A673 (cell line): ENCODE data around the gene C1QTNF5. TPM values are rescaled to one million over a fixed set of nuclear protein-coding genes. Genes with fewer than 3 reads are reported as not detected.

Experiments
- BruUV-seq: library from RNA; stranded (reverse); fragments of 400-500 nt; replicated peaks from 2 replicates; lab custom pipeline; 2021; lab: Mats Ljungman, UMichigan
- CTCF ChIA-PET: fragments of 300-600 bp; sonication (Branson Sonifier 250); formaldehyde crosslinking; loops from one replicate; lab custom pipeline; 2022; ENCODE audit warnings: antibody characterized with exemption; lab: Charles Lee
- POLR2A ChIA-PET: fragments of 300-600 bp; sonication (Branson Sonifier 250); formaldehyde crosslinking; loops from one replicate; lab custom pipeline; 2022; ENCODE audit warnings: antibody characterized with exemption; ENCODE audit not compliant: low non-redundant PET; lab: Charles Lee
- DNase-seq: peaks from one replicate; pipeline ENCODE4 v3.0.0-alpha.2; 2015; ENCODE audit warnings: low spot score
- H3K27ac ChIP-seq: fragments of 200-600 bp; sonication (generic); 2 replicates; pipeline ENCODE4 v1.5.1; 2016; ENCODE audit warnings: mixed run types, low read depth, mild to moderate bottlenecking, mixed read lengths, antibody characterized with exemption, low read length; ENCODE audit not compliant: poor library complexity, severe bottlenecking
- H3K27me3 ChIP-seq: fragments of 200-600 bp; sonication (generic); replicated peaks from 2 replicates; pipeline ENCODE4 v1.6.1; 2017; ENCODE audit warnings: mixed run types, low read depth, mild to moderate bottlenecking, mixed read lengths, antibody characterized with exemption, low read length; ENCODE audit not compliant: insufficient read depth, poor library complexity
- H3K36me3 ChIP-seq: fragments of 200-600 bp; sonication (generic); 2 replicates; pipeline ENCODE4 v1.6.1; 2016; ENCODE audit warnings: mixed run types, mild to moderate bottlenecking, mixed read lengths, antibody characterized with exemption, low read length; ENCODE audit not compliant: insufficient read depth, poor library complexity, severe bottlenecking
- H3K4me1 ChIP-seq: fragments of 200-600 bp; sonication (generic); 2 replicates; pipeline ENCODE4 v1.6.1; 2017; ENCODE audit warnings: mixed run types, mild to moderate bottlenecking, mixed read lengths, antibody characterized with exemption, low read length; ENCODE audit not compliant: insufficient read depth, poor library complexity, severe bottlenecking
- H3K4me3 ChIP-seq: fragments of 200-600 bp; sonication (generic); 2 replicates; pipeline ENCODE4 v1.5.1; 2016; ENCODE audit warnings: low read depth, mixed run types, mild to moderate bottlenecking, mixed read lengths, low read length; ENCODE audit not compliant: poor library complexity, severe bottlenecking
- H3K9me3 ChIP-seq: fragments of 200-600 bp; sonication (generic); 2 replicates; pipeline ENCODE4 v1.6.1; 2016; ENCODE audit warnings: mixed run types, low read depth, mild to moderate bottlenecking, mixed read lengths, antibody characterized with exemption, low read length; ENCODE audit not compliant: poor library complexity, severe bottlenecking
- CTCF ChIP-seq: fragments of 300-800, 200-600 bp; sonication (generic); conservative IDR thresholded peaks from 2 replicates; pipeline ENCODE4 v1.5.1; 2017; ENCODE audit warnings: low read depth, mild to moderate bottlenecking, antibody characterized with exemption, low read length, moderate library complexity, mixed read lengths
- EZH2 ChIP-seq: fragments of 200-600 bp; sonication (generic); IDR thresholded peaks from 2 replicates; pipeline ENCODE4 v1.6.1; 2017; ENCODE audit warnings: borderline replicate concordance, low read depth, mild to moderate bottlenecking, mixed read lengths, antibody characterized with exemption, low read length; ENCODE audit not compliant: poor library complexity, severe bottlenecking
- intact Hi-C: fragments of 100-400 bp; cut with micrococcal nuclease; formaldehyde crosslinking; loops from one replicate; pipeline ENCODE4 v1.10.0; 2022; ENCODE audit not compliant: unreplicated experiment
- total RNA-seq: library from RNA; stranded (reverse); gene quantifications from 2 replicates; pipeline ENCODE4 v1.2.3, GENCODE V29; 2021

C1QTNF5 gene
- total RNA-seq, 1 experiment from 2014 or later = not detected

- intact Hi-C loops = loop anchor here (1.0 to 10.0 kb wide), 3 partner anchors 18 to 748 kb away; no protein-coding TSS in a partner anchor
- CTCF ChIA-PET = interaction anchor here (0.5 to 2.5 kb wide), 15 partner anchors 8 to 210 kb away, joined by 3 to 50 read pairs (median 6); partner anchors contain the start of genes RNF26 and USP2
- POLR2A ChIA-PET = interaction anchor here (0.5 to 0.7 kb wide), 3 partner anchors 19 to 140 kb away, joined by 3 to 7 read pairs (median 3); no protein-coding TSS in a partner anchor
- Histone ChIP-seq H3K9me3 (no peaks in the 10 kb centered on the region), H3K27me3 (no peaks in the 10 kb centered on the region), H3K4me1 (peaks cover 9% of the 10 kb centered on the region), H3K27ac (peak overlapping the region; percentile 79), H3K36me3 (peaks cover 4% of the 10 kb centered on the region), H3K4me3 (peak overlapping the region; percentile 64)
- no peak for TF ChIP-seq EZH2
- peak; percentile 95 for TF ChIP-seq CTCF
- peak; percentile 93 for DNase-seq
- no TSS peak for BruUV-seq
Observed at GRCh38 chr11:119356349-119357031, 15.8 kb upstream of the C1QTNF5 start.

- Histone ChIP-seq H3K4me3 (no peak overlapping the region), H3K4me1 (no peaks in the 10 kb centered on the region), H3K36me3 (peaks cover 4% of the 10 kb centered on the region), H3K27ac (no peak overlapping the region), H3K9me3 (no peaks in the 10 kb centered on the region), H3K27me3 (no peaks in the 10 kb centered on the region)
- no TSS peak for BruUV-seq
- POLR2A ChIA-PET = interaction anchor here (0.6 kb wide), 1 partner anchor 17 kb away, joined by 24 read pairs; no protein-coding TSS in a partner anchor
- DNase-seq = no peak
- intact Hi-C loops = loop anchor here (10.0 kb wide), 1 partner anchor 750 kb away; no protein-coding TSS in a partner anchor
- no peak for TF ChIP-seq EZH2
- no peak for TF ChIP-seq CTCF
- CTCF ChIA-PET = interaction anchor here (0.5 to 2.5 kb wide), 11 partner anchors 8 to 123 kb away, joined by 3 to 50 read pairs (median 5); partner anchors contain the start of genes MCAM and USP2
Observed at GRCh38 chr11:119355091-119355843, 14.6 kb upstream of the C1QTNF5 start.

GRCh38 chr11:119352857-119353260 lies 12.2 kb upstream of the C1QTNF5 start:
- ChIA-PET CTCF (interaction anchor here (0.6 kb wide), 1 partner anchor 70 kb away, joined by 8 read pairs; the partner anchor contains the start of gene THY1), POLR2A (no interaction called here)
- H3K27me3 ChIP-seq = no peaks in the 10 kb centered on the region
- H3K9me3 ChIP-seq = no peaks in the 10 kb centered on the region
- no peak overlapping the region for H3K27ac ChIP-seq
- intact Hi-C loops = loop anchor here (10.0 kb wide), 1 partner anchor 752 kb away; no protein-coding TSS in a partner anchor
- no TSS peak for BruUV-seq
- no peaks in the 10 kb centered on the region for H3K4me1 ChIP-seq
- no peak for TF ChIP-seq CTCF
- TF ChIP-seq EZH2 = no peak
- no peak overlapping the region for H3K4me3 ChIP-seq
- H3K36me3 ChIP-seq = no peaks in the 10 kb centered on the region
- no peak for DNase-seq
